Stomach smooth muscle (tissue), 2 donors: ENCODE data around the gene NOS1AP.

ENCODE experiments used
- H3K27ac ChIP-seq: one replicate; pipeline ENCODE4 v1.7.0; 2013; ENCODE audit warnings: mild to moderate bottlenecking, low read length, inconsistent platforms
- H3K27me3 ChIP-seq, 2 donors: one replicate each; pipeline ENCODE4 v1.7.0; 2013; ENCODE audit warnings: low read length in 2 of 2; ENCODE audit not compliant: insufficient read depth in 2 of 2, control insufficient read depth in 1 of 2
- H3K36me3 ChIP-seq, 2 donors: one replicate each; pipeline ENCODE4 v1.7.0; 2013; ENCODE audit warnings: low read length in 2 of 2; ENCODE audit not compliant: control insufficient read depth in 2 of 2, insufficient read depth in 2 of 2
- H3K4me1 ChIP-seq: one replicate; pipeline ENCODE4 v1.7.0; 2013; ENCODE audit warnings: low read length; ENCODE audit not compliant: control insufficient read depth, insufficient read depth
- H3K4me3 ChIP-seq, 2 donors: one replicate each; pipeline ENCODE4 v1.7.0; 2013; ENCODE audit warnings: low read length in 2 of 2
- H3K9ac ChIP-seq, 2 donors: one replicate each; pipeline ENCODE4 v1.7.0; 2013; ENCODE audit warnings: low read length in 2 of 2, mild to moderate bottlenecking in 1 of 2
- H3K9me3 ChIP-seq, 2 donors: one replicate each; pipeline ENCODE4 v1.7.0; 2013; ENCODE audit warnings: low read length in 2 of 2; ENCODE audit not compliant: control insufficient read depth in 2 of 2
- donor health status: healthy.
- donor health status: Pancreatic carcinoma.

The NOS1AP gene

GRCh38 chr1:162069334-162070093 is at the start of gene NOS1AP:
Gene NOS1AP, plus strand, starts transcription at chr1:162069691. Its CDS starts 487 bp downstream, at chr1:162070178.
- Histone ChIP-seq H3K9me3 (peaks cover 0 to 5% of the 10 kb centered on the region in 2 donors), H3K27me3 (peaks cover 2 to 5% of the 10 kb centered on the region in 2 donors), H3K4me1 (peaks cover 23% of the 10 kb centered on the region), H3K27ac (no peak within 1 kb of the TSS), H3K4me3 (peak within 1 kb of the TSS; percentile 73 to 84), H3K9ac (peak within 1 kb of the TSS; percentile 17 to 62), H3K36me3 (no peaks in the 10 kb centered on the region)

- Histone ChIP-seq H3K27ac (no peak overlapping the region), H3K4me3 (no peak overlapping the region), H3K27me3 (peaks cover 4 to 7% of the 10 kb centered on the region in 2 donors), H3K36me3 (no peaks in the 10 kb centered on the region), H3K9ac (no peak overlapping the region), H3K9me3 (no peaks in the 10 kb centered on the region), H3K4me1 (peaks cover 19% of the 10 kb centered on the region)
Measured at GRCh38 chr1:162020150-162020549, 49.3 kb upstream of the NOS1AP start.

DNA sequence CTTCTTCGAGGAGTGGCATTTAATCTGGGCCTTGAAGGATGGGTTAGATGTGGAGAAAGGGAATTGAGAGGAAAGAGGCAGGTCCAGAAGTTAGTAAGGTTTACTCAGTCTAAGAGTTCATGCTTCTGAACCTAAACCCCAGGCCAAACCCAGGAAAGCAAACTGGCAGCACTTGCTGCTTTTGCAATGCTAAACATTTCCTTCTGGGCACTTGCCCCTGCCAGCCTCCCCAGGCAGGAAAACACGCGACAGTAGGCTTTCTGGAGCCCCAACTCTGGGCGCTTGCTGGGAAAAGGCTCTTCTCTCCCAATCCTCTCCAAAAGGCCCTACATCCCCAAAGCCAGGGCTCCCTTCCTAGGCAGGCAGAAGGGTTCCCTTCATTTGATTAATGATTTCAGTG is 48.4 kb upstream of the NOS1AP start:
- Histone ChIP-seq H3K4me1 (peaks cover 19% of the 10 kb centered on the region), H3K36me3 (no peaks in the 10 kb centered on the region), H3K9ac (no peak overlapping the region), H3K9me3 (no peaks in the 10 kb centered on the region), H3K27me3 (peaks cover 8 to 9% of the 10 kb centered on the region in 2 donors), H3K4me3 (no peak overlapping the region), H3K27ac (no peak overlapping the region)

- Histone ChIP-seq H3K27me3 (peaks cover 8 to 13% of the 10 kb centered on the region in 2 donors), H3K36me3 (no peaks in the 10 kb centered on the region), H3K9me3 (no peaks in the 10 kb centered on the region), H3K4me1 (peaks cover 19% of the 10 kb centered on the region), H3K4me3 (peak overlapping the region in 1 of 2 donors; percentile 76), H3K9ac (no peak overlapping the region), H3K27ac (no peak overlapping the region)
Measured at GRCh38 chr1:162022626-162023025, 46.9 kb upstream of the NOS1AP start.

GRCh38 chr1:162023181-162023546 is 46.3 kb upstream of the NOS1AP start:
- H3K4me3 ChIP-seq, result peak overlapping the region; percentile 75 to 76
- peaks cover 19% of the 10 kb centered on the region for H3K4me1 ChIP-seq
- H3K9ac ChIP-seq, result no peak overlapping the region

GRCh38 chr1:162023547-162024501 is 45.7 kb upstream of the NOS1AP start, which contains the start of gene OLFML2B:
Gene OLFML2B, minus strand, starts transcription at chr1:162023869. Its CDS starts 439 bp downstream, at chr1:162023430.
- Histone ChIP-seq H3K27ac (no peak within 1 kb of the TSS), H3K4me1 (peaks cover 19% of the 10 kb centered on the region), H3K9me3 (no peaks in the 10 kb centered on the region), H3K27me3 (peaks cover 11 to 20% of the 10 kb centered on the region in 2 donors), H3K9ac (peak within 1 kb of the TSS in 1 of 2 donors; percentile 55), H3K4me3 (peak within 1 kb of the TSS; percentile 75 to 76), H3K36me3 (no peaks in the 10 kb centered on the region)

More at GRCh38 chr1:162023181-162023546, 46.3 kb upstream of the NOS1AP start:
- no peak overlapping the region for H3K27ac ChIP-seq
- no peaks in the 10 kb centered on the region for H3K36me3 ChIP-seq
- peaks cover 8 to 14% of the 10 kb centered on the region in 2 donors for H3K27me3 ChIP-seq
- H3K9me3 ChIP-seq, result no peaks in the 10 kb centered on the region

DNA sequence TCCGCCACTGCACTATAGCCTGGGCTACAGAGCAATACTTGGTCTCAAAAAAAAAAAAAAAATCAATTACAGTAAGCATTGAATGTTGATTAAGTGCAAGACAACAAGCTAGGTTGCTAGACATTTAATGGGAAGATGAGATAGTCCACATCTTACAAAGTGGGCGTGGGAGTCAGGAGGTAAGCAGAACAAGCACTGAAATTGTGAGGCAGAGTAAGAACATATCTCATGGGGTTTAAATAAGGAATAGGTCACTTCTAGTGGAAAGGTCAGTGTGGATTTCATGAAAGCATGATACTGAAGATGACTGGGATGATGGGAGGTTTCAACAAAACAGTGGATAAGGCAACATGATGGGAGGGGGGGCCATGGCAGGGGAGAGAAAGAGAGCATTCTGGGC is 44.0 kb upstream of the NOS1AP start:
- H3K9ac ChIP-seq, result no peak overlapping the region
- H3K27ac ChIP-seq, result no peak overlapping the region
- H3K36me3 ChIP-seq, result no peaks in the 10 kb centered on the region
- H3K27me3 ChIP-seq, result peaks cover 8 to 25% of the 10 kb centered on the region in 2 donors
- no peak overlapping the region for H3K4me3 ChIP-seq
- H3K4me1 ChIP-seq, result peaks cover 16% of the 10 kb centered on the region
- H3K9me3 ChIP-seq, result no peaks in the 10 kb centered on the region

- H3K9me3 ChIP-seq, result no peaks in the 10 kb centered on the region
- H3K27ac ChIP-seq, result no peak overlapping the region
- H3K9ac ChIP-seq, result no peak overlapping the region
- H3K4me1 ChIP-seq, result peaks cover 16% of the 10 kb centered on the region
- H3K36me3 ChIP-seq, result no peaks in the 10 kb centered on the region
- no peak overlapping the region for H3K4me3 ChIP-seq
- H3K27me3 ChIP-seq, result peaks cover 8 to 25% of the 10 kb centered on the region in 2 donors
Measured at GRCh38 chr1:162026881-162027280, 42.6 kb upstream of the NOS1AP start.

GRCh38 chr1:162028726-162029125 is 40.8 kb upstream of the NOS1AP start:
- H3K36me3 ChIP-seq, result no peaks in the 10 kb centered on the region
- H3K9ac ChIP-seq, result no peak overlapping the region
- H3K4me1 ChIP-seq, result peaks cover 8% of the 10 kb centered on the region
- no peak overlapping the region for H3K27ac ChIP-seq
- peaks cover 6 to 18% of the 10 kb centered on the region in 2 donors for H3K27me3 ChIP-seq
- H3K4me3 ChIP-seq, result no peak overlapping the region
- H3K9me3 ChIP-seq, result no peaks in the 10 kb centered on the region

DNA sequence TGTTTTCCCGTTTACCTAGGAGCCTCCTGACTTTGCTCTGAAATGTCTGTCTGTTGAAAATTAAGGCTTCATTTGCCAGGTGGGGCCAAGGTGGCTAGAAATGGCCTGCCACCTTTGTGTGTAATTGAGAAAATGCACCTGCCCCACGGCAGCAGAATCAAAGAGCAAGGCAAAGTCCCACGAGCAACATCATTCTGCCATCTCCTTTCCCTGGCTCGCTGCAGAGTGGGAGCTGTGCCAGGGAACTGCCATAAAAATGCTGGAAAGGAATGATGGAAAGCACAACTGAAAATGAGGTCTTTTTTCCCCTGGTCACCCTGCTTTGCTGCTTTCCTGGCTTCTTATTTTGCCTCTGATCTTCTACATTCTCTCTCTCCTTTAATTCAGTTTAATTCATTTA is 40.3 kb upstream of the NOS1AP start:
- H3K4me1 ChIP-seq, result peaks cover 4% of the 10 kb centered on the region
- H3K4me3 ChIP-seq, result no peak overlapping the region
- no peak overlapping the region for H3K27ac ChIP-seq
- no peak overlapping the region for H3K9ac ChIP-seq
- peaks cover 6 to 18% of the 10 kb centered on the region in 2 donors for H3K27me3 ChIP-seq
- H3K36me3 ChIP-seq, result no peaks in the 10 kb centered on the region
- no peaks in the 10 kb centered on the region for H3K9me3 ChIP-seq
